HAP-1 (cell line): ENCODE results near the gene PDPK1.
A peak's percentile ranks its signal among the peaks of the same experiment; 100 is the strongest.
"Not testable (repeated sequence)": the region's sequence is repeated elsewhere in the genome, so short reads cannot be mapped to it uniquely, and the experiment has no call there.

ENCODE experiments used
- DNase-seq, 2 experiments: peaks; one replicate each; pipeline ENCODE4 v3.0.0-alpha.2; 2016 to 2020; ENCODE audit warnings: low spot score in 2 of 2
- H3K27me3 ChIP-seq: fragments of 250-450 bp; sonication (Bioruptor Pico); 2 replicates; pipeline ENCODE4 v1.5.1; 2020; ENCODE audit warnings: low read depth, mild to moderate bottlenecking, moderate library complexity
- H3K36me3 ChIP-seq: fragments of 250-450 bp; sonication (Bioruptor Pico); replicated peaks from 2 replicates; pipeline ENCODE4 v1.5.1; 2020; ENCODE audit warnings: mild to moderate bottlenecking
- H3K4me1 ChIP-seq: fragments of 250-450 bp; sonication (Bioruptor Pico); 2 replicates; pipeline ENCODE4 v1.5.1; 2020; ENCODE audit warnings: mild to moderate bottlenecking
- H3K4me3 ChIP-seq: fragments of 250-450 bp; sonication (Bioruptor Pico); 2 replicates; pipeline ENCODE4 v1.5.1; 2020; ENCODE audit warnings: mild to moderate bottlenecking, moderate library complexity
- H3K9me3 ChIP-seq: fragments of 250-450 bp; sonication (Bioruptor Pico); 2 replicates; pipeline ENCODE4 v1.5.1; 2020; ENCODE audit warnings: mild to moderate bottlenecking, moderate library complexity
- in situ Hi-C: fragments of 300-500 bp; cut with MboI; formaldehyde crosslinking; loops from 3 replicates; pipeline ENCODE4 v1.14.3; 2020; ENCODE audit warnings: low sequenced_read_pairs, inconsistent platforms, mixed read lengths

Gene PDPK1

DNA sequence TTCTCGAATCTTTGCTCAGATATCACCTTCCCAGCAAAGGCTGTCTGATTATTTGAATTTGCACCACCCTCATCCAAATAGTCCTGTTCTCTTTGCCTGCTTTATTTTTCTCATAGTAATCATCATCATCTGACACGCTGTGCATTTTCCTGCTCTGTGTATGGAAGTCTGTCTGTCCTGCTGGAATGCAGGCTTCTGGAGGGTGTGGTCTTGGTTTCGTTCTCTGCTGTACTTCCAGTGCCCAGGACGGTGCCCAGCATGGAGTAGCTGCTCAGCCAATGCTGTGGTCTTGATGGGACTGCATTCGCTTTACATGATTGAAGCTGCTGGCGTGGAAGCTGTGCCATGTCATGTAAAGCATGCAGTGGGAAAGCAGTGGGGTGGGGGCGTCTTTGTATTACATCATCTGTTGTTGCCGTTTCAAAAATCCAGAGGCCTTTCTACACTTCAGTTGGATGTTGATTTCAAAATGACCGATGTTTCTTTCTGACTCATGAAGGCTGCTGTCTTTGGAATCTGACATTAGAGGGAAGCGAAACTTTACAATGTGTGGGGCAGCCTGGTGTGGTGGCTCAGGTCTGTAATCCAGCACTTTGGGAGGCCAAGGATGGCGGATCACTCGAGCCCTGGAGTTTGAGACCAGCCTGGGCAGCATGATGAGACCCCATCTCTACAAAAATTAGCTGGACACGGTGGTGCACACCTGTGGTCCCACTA lies 17.0 kb downstream of the PDPK1 start:
- H3K4me3 ChIP-seq, H3K27me3 ChIP-seq, DNase-seq, H3K4me1 ChIP-seq, H3K9me3 ChIP-seq, H3K36me3 ChIP-seq, in situ Hi-C loops: not testable (repeated sequence)

DNA sequence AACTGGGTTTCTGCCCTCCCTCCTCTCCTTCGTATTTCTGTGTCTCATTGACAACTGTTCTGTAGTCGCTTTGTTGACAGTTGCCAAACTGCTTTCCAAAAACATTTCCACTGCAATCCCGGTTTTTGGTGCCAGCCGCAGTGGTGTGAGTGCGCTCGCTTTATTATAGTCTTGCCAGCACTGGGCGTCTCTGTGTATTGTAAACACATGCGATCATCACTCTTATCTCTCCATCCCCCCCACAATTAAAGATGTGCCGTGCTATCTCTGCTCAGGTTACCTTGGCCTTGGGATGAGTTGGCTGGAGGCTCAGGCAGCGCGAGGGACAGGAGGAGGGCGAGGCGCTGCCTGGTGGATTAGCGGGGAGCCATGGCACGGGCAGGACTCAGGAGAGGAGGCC lies 19.3 kb downstream of the PDPK1 start:
- H3K27me3 ChIP-seq, H3K4me1 ChIP-seq, H3K36me3 ChIP-seq, H3K9me3 ChIP-seq, H3K4me3 ChIP-seq, in situ Hi-C loops, DNase-seq: not testable (repeated sequence)

DNA sequence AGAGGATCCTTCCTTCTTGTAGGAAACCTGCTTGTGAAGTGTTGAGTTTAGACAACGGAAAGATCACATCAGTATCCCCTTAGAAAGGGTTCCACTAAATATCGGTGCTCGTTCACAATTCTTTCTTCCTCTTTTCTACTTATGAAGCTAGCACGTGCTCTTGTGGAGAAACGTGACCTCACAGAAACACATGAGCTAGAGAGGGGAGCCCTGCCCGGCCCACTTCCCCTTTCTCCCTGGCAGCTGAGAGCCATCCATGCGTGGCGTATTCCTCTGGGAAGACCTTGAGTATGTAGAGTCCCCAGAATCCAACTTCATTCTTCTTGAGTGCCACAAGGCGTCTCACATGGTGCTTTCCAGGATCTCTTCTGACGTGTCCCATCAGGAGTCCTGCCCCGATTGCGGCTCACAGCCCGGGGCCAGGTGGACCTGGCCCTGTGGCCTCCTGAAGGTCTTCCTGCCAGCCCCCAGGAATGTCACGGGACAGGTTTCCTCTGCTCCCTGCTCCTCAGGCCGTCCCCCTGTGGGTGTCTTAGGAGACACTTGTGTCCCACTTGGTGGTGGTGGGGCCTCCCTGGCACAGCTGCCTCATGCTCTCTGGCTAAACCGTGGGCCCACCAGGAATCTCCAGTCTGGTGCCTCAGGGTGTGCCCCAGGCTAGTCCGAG lies 22.4 kb downstream of the PDPK1 start:
- H3K9me3 ChIP-seq, in situ Hi-C loops, H3K4me1 ChIP-seq, H3K36me3 ChIP-seq, DNase-seq, H3K4me3 ChIP-seq, H3K27me3 ChIP-seq: not testable (repeated sequence)

DNA sequence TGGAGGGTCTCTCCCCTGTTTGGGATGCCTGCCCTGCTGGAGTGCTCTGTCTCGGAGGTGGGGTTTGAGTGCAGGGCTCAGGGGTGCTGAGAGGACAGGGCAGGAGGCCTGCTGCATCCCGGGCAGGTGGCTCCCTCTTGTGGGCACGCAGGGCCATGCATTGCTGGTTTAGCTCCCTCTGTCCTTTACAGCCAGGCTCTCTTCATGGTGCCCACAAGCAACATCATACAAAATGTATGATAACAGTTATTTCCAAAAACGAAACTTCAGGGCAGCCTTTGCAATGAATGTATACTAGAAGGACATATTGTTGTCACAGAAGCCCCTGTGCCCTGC lies 22.9 kb downstream of the PDPK1 start:
- peak in 1 of 2 experiments; percentile 84 for DNase-seq
- in situ Hi-C loops: not testable (repeated sequence)

DNA sequence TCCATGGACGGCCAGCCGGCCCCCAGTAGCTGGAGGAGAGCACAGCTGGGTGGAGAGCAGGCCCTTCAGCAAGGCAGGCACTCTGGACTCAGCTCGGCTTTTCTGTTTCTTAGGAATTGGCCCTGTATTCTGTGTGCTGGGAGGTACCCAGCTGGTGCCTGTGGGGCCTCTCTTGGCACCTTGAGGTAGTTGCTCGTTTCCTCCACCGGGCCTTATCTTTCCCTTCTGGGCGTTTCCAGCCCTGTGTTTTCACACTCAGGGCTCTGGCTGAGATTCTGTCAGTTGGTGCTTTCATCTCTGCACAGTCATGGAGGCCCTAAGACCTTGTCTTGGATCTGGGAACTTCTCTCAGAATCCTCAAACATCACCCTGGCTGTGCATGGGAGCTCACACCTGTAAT lies 29.7 kb downstream of the PDPK1 start:
- H3K9me3 ChIP-seq, in situ Hi-C loops, H3K4me3 ChIP-seq, H3K4me1 ChIP-seq, H3K36me3 ChIP-seq, H3K27me3 ChIP-seq, DNase-seq: not testable (repeated sequence)

More for the DNA sequence above, 22.9 kb downstream of the PDPK1 start:
- H3K4me3 ChIP-seq, H3K9me3 ChIP-seq, H3K36me3 ChIP-seq, H3K27me3 ChIP-seq, H3K4me1 ChIP-seq: not testable (repeated sequence)

DNA sequence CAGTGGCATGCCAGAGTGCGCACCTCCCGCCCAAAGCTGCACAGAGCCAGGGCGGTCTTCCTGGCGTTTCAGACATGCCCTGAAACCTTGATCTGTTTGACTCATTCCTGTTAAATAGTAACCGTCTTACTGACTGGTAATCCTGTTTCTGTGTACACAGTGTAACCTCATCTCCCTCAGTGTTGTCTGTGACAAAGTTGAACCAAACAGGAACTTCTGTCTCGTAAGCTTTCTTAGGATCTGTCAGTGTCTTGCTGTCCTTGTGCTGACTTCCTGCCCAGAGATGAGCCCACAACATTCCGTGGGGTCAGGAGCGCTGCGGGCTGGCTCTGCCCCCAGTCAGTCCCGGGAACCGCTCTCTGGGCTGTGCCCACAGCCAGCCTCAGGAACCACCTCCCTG lies 30.8 kb downstream of the PDPK1 start:
- DNase-seq, H3K27me3 ChIP-seq, H3K36me3 ChIP-seq, H3K4me1 ChIP-seq, in situ Hi-C loops, H3K4me3 ChIP-seq, H3K9me3 ChIP-seq: not testable (repeated sequence)

DNA sequence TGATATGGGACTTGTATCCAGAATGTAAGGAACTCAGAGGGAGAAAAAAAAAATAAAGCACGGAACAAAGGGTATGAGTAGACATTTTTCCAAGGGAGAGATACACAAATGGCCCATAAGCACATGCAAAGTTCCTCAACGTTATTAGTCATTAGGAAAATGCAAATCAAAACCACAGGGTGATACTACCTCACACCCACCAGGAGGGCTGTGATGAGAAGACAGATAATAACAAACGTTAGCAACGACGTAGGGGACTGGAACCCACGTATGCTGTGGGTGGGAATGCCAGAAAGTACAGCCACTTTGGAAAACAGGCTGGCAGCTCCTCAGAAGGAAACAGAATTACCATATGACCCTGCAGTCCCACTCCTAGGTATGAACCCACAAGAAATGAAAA lies 34.9 kb downstream of the PDPK1 start:
- H3K36me3 ChIP-seq, DNase-seq, H3K4me3 ChIP-seq, in situ Hi-C loops, H3K27me3 ChIP-seq, H3K4me1 ChIP-seq, H3K9me3 ChIP-seq: not testable (repeated sequence)

DNA sequence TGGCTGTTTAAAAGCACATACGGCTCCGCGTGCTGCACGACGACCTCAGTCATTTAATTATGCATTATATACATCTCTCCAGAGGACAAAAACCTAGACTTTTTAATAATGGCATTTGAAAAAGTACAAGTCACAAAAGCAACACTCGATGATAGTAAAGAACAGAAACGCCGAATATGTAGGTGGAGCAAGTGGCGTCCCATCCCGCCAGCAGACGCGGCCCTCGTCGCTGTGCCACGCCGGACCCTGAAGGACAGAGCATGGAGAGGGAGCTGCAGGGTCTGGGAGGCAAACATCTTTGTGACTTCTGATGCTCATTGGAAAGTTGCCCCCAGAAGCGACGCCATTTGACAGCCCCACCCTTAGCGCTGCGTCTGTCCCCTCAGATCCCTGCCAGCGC lies 38.0 kb downstream of the PDPK1 start:
- DNase-seq, H3K4me3 ChIP-seq, H3K27me3 ChIP-seq, H3K4me1 ChIP-seq, in situ Hi-C loops, H3K9me3 ChIP-seq, H3K36me3 ChIP-seq: not testable (repeated sequence)

DNA sequence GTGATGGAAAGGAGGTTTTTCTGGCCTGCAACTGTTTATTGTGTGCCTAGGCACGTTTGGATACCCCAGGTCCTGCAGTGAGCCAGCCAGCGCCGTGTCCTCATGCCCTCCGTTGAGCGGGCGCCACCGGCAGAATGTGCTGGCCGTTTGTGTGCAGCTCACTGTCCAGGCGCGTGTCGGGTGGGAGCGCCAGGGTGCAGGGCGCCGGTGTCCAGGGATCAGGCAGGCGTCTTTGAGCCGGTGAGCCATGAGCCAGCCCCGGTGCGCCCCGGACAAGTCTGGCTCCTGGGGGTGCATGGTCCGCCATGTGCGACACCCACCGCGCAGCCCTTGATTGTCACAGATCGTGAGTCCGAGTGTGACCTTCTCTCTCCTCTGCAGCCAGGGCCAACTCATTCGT lies 39.2 kb downstream of the PDPK1 start:
- H3K36me3 ChIP-seq, DNase-seq, H3K4me3 ChIP-seq, H3K4me1 ChIP-seq, H3K27me3 ChIP-seq, in situ Hi-C loops, H3K9me3 ChIP-seq: not testable (repeated sequence)

DNA sequence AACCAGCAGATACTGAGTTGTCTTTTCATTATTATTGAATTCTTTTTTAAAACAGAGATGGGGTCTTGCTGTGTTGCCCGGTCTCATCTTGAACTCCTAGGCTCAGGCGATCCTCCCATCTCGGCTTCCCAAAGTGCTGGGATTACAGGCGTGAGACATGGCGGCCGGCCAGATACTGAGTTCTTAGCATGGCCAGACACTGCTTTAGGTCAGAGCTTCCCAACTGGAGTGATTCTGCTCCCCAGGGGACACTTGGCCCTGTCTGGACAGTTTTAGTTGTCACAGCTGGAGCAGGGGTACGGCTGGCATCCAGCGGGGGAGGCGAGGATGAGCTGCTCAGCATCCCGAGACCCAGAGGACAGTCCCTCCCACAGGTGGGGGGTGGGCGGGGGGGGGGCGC lies 41.1 kb downstream of the PDPK1 start:
- in situ Hi-C loops, H3K36me3 ChIP-seq, H3K4me3 ChIP-seq, DNase-seq, H3K27me3 ChIP-seq, H3K9me3 ChIP-seq, H3K4me1 ChIP-seq: not testable (repeated sequence)

DNA sequence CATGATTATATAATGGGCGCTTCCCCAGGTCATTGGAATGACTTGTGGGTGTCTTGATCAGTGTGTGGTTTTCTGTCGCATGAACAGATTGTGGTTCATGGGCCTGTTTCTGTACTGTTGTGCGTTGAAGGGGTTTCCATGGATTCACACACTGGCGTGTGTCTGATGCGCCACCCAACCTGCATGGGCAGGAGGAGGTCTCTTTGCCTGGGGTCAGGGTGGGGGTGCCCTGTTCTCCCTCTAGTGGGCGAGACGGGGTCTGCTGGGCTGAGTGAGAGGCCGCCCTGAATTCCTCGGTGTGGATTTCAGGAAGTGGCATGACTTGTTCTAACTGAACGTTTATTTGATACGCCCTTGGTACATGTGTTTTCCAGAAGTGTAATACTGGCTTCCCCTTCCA lies 42.3 kb downstream of the PDPK1 start:
- H3K4me1 ChIP-seq, H3K36me3 ChIP-seq, in situ Hi-C loops, H3K9me3 ChIP-seq, H3K4me3 ChIP-seq, H3K27me3 ChIP-seq: not testable (repeated sequence)
- DNase-seq: peak in 1 of 2 experiments; percentile 30

DNA sequence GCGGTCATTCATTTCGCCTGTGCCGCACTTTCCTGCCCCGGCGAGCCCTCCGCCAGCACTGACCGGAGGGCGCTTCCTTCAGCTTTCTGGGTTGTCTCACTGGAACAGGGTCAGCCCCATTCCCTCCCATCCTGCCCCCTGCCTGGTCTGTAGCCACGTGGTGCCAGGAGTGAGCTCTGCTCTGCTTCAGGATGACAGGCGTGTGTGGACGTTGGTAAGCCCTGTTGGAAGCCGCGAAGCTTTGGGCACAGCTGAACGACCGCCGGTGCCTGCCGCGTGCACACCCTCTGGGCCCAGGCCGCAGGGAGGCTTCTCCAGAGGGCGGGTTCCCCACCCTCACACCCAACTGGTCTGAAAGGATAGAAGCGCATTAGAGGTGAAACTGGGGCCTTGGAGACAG lies 43.0 kb downstream of the PDPK1 start:
- H3K27me3 ChIP-seq, in situ Hi-C loops, H3K4me1 ChIP-seq, H3K9me3 ChIP-seq, H3K36me3 ChIP-seq, DNase-seq, H3K4me3 ChIP-seq: not testable (repeated sequence)

DNA sequence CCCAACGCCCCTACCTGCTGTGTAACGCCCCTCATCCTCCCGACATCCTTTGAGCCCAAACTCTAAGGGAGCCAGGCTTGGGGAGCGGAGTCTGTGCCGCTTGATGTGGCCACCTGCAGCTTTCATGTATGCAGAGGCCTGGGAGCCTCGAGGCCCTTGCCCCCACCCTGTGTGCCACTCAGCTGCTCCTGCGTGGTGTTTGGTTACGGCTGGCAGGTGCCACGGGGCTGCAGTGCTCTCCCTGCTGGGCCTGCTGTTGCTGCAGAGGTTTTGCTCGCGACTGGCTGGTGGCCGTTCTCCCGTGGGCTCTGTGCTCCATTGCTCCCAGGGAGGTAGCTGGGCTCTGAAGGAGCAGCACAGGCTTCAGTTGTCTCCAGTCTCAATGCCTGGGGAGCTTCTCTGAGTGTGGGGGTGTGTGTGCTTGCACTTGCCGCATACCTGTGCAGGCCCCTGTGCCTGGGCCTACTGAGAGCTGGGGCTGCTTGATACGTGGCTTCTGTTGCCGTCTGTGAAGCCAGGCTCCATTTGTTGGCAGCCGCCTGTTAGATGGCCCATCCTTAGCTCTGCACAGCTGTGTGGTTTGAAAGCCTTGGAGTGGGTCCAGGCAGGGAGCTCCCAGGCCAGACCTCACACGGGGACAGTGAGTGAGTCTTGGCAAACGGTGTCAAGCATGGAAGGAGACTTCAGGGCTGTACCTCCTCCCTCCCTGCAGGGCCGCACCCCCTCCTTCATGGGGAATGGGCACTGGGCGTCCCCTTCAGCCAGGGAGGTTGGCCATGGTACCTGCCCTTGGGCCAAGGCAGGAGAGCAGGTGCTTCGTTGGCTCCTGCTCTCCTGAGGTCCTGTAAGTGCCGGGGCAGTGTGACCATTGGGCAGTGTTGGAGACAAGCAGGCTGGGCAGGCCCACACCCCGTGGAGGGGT lies 47.2 kb downstream of the PDPK1 start:
- in situ Hi-C loops: no loop called here
- Histone ChIP-seq H3K27me3 (no peaks in the 10 kb centered on the region), H3K36me3 (peaks cover 35% of the 10 kb centered on the region), H3K4me3 (no peak overlapping the region), H3K4me1 (no peaks in the 10 kb centered on the region), H3K9me3 (no peaks in the 10 kb centered on the region)
- DNase-seq: no peak

DNA sequence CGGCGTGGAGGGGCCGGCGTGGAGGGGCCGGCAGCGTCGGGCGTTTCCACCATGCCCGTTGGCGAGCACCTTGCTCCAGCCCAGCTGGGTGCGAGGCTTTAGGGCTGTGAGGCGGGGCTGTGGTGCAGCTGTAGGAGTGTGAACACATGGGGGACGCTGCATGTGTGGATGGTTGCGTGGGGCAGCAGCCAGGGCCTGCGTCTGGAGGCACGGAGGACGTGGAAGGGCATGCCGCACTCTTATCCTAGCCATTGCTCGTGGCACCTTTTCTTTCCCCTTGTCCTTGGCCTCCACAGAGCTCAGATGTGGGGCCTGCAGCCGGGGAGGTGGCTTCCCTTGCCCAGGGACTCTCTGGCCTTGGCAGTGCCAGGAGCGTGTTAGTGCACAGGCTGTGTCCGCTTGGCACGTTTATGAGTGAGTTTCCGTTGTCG lies 47.8 kb downstream of the PDPK1 start:
- no peak for DNase-seq
- H3K27me3 ChIP-seq: no peaks in the 10 kb centered on the region
- in situ Hi-C loops: no loop called here
- H3K9me3 ChIP-seq: no peaks in the 10 kb centered on the region
- H3K4me1 ChIP-seq: no peaks in the 10 kb centered on the region
- no peak overlapping the region for H3K4me3 ChIP-seq
- peaks cover 35% of the 10 kb centered on the region for H3K36me3 ChIP-seq
